SKM-1 (cell line): Measurements from ENCODE around the gene ITPR1.
A peak's percentile ranks its signal among the peaks of the same experiment; 100 is the strongest.

ENCODE experiments used
- DNase-seq: peaks from one replicate; lab custom pipeline; 2025; ENCODE audit not compliant: unreplicated experiment; lab: John Stamatoyannopoulos, UW

The ITPR1 gene

DNA sequence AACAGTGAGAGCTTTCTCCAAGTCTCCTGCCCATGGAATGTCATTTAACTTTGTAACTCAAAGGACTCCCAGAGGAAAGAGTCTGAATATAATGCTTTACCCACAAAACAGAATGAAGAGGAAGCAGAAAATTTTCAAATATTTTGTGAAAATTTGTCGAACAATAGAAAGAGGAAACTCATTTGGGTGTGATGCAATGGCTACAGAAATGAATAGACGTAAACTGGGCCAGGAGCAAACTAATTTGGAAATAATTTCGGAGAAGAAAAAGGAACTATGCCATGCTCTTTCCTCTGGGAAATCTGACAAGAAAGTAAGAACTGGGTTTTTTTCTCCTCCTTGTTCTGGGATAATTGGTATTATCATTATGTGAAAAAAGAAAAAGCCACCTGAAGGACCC, 14.9 kb upstream of the ITPR1 start:
- peak; percentile 63 for DNase-seq

GRCh38 chr3:4491855-4492207, 1.3 kb upstream of the ITPR1 start:
- DNase-seq, result no peak

DNA sequence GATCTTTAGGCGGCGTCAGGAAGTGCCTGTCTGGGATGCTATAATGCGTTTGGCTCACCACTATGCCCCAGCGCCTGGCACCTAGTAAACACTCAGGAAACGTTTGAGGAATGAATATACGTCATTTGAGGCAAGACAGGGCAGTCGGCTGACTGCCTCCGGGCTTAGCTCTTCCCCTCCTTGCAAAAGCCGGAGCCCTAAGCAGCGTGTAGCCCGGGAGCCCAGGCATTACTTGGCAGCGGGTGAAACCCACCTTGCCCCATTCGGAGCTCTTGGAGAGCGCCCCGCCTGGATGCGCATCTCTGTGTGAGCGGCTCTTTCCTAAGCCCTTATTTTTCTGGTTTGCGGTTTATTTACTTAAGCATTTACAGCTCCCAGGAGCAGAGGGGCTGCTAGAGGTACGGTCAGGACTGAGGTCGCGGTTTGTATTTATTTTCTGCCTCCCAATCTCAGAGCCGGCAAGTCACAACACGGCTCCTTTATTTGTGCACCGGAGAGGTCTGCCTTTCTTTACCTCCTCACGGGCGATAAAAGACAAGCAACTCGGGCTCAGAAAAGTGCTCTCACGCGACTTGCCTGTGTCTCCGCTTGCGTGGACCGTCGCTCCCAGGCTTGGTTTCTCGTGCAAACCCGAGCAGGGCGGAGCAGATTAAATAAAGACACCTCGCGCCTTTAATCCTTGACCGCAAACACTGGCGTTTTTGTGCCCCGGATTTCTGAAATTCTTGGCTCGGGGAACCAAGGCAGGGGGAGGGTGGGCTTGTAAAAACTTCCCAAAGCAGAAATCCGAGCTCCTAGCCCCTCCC, 737 bp upstream of the ITPR1 start:
- DNase-seq, result peak; percentile 47

DNA sequence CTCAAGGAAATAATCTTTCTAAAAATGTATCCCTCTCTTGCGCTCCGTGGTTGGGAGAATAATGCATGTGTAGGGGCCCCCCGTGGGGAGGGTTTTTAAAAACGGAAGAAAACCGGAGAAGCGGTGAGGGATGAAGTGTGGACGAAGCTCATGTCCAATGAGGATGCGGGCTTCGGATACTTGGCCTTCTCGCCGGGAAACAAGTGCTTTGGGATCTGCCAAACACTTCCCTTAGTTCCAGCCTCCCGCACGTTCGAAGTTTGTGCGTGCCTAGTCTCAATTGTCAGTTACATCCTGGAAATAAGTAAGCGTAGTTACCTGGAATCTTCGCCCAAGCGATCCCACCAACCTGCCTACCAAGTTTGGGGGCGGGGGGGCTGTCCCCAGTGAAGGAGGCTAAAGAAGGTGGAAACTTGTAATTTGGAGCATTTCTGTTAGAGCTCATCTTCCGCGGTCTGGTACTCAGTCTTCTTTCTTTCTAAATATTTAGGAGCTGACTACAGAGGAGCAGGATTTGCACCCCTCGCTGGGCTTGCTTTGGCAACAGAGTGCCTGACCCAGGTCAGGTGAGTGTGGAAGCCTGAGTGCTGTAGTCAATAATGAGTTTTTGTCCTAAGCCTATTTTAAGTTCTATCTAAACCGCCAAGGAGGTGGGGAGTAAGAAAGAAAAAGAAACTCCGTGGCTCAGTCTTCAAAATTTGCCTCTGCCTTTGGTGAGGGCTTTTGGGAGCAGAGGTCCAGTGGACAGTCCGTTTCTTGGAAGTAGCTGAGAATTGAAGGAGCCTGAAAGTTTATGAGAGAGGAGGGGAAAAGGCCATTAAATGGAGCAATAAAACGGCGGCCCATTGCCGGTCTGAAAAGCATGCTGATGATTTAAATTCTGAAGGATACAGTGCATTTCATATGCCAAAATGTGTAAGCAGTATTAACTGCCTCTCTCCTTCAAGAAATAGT, 1.1 kb downstream of the ITPR1 start:
- no peak for DNase-seq

DNA sequence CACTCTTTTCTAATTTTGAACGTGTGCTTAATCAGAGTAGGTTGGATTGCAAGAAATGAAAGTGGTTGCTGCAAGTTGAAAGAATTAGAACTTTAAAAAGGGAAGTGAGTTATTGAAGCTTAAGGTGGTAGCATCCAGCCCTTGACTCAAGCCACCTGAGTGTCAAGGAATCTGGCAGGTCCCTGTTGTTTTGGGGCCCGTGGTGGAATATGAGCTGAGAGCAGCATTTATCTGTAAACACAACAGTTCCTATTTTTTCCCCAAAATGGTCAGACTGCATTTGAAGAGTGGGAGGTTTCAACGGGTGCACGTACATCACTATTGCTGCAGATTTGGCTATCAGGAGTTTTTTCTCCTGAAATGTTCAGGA, 1.7 kb downstream of the ITPR1 start:
- no peak for DNase-seq

- DNase-seq, result no peak
Observed at GRCh38 chr3:4495294-4496086, 2.3 kb downstream of the ITPR1 start.

- no peak for DNase-seq
Observed at GRCh38 chr3:4496087-4496452, 2.9 kb downstream of the ITPR1 start.

DNA sequence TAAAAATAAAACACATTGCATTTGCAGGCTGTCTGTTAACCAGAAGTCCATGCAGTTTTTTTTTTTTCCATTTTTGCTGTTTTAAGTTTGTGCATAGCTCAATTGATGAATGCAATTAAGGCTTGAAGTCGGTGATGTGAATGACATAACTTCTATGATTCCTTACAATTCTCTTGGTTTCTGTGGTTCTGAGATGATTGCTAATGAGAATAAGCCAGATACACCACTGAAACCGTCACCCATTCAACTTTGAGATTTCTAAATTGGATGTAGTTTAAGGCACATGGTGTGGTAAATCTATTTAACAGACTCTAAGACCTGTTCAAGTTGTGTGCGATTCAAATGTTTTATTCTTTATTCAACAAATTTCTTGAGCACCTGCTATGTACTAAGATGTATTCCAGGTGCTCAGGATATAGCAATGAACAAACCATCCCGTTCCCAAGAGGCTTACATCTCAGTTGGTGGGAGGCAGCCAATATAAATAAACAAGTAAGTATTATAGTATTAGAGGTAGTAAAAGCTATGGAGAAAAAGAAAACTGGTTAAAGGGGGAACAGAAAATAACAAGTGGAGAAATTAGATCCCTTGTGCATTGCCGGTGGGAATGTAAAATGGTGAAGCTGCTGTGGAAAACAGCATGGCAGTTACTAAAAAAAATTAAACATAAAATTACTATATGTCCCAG, 4.0 kb downstream of the ITPR1 start:
- DNase-seq, result no peak

DNA sequence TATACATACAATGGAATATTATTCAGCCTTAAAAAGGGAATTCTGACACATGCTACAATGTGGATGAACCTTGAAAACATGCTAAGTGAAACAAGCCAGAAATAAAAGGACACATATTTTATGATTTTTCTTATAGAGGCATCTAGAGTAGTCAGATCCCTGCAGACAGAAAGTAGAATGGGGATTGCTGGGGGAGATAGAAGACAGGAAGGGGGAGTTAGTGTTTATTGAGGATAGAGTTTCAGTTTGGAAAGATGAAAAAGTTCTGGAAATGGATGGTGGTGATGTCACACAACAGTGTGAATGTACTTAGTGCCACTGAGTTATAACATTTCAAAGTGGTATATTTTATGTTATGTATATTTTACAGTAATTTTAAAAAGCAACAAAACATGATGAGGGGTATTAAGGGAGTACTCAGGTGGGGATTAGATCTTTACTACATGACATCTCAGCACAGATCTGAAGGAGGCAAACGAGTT, 4.7 kb downstream of the ITPR1 start:
- DNase-seq, result no peak

GRCh38 chr3:4498446-4498845, 5.3 kb downstream of the ITPR1 start:
- no peak for DNase-seq

GRCh38 chr3:4501437-4501836, 8.3 kb downstream of the ITPR1 start:
- no peak for DNase-seq

DNA sequence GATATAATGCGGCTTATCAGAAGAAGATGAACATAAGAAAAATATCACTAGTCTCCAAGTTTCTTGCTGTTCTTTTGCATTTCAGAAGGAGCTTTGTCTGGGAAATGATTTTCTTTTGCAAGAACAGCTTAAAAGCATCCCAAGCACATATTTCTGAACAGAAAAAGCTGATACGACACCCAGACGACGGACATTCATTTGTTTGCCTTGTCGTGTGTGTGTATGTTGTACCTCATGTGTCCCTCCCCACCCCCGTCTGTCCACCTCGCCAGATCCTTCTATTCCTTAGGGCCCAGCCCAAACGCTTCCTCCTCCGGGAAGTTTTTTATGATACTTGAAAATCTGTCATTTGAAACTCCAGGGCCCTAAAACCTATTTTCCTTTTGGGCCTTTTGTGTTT, 8.8 kb downstream of the ITPR1 start:
- DNase-seq, result no peak

GRCh38 chr3:4503050-4503449, 9.9 kb downstream of the ITPR1 start:
- no peak for DNase-seq

- peak; percentile 22 for DNase-seq
Observed at GRCh38 chr3:4504340-4505261, 11.5 kb downstream of the ITPR1 start.

DNA sequence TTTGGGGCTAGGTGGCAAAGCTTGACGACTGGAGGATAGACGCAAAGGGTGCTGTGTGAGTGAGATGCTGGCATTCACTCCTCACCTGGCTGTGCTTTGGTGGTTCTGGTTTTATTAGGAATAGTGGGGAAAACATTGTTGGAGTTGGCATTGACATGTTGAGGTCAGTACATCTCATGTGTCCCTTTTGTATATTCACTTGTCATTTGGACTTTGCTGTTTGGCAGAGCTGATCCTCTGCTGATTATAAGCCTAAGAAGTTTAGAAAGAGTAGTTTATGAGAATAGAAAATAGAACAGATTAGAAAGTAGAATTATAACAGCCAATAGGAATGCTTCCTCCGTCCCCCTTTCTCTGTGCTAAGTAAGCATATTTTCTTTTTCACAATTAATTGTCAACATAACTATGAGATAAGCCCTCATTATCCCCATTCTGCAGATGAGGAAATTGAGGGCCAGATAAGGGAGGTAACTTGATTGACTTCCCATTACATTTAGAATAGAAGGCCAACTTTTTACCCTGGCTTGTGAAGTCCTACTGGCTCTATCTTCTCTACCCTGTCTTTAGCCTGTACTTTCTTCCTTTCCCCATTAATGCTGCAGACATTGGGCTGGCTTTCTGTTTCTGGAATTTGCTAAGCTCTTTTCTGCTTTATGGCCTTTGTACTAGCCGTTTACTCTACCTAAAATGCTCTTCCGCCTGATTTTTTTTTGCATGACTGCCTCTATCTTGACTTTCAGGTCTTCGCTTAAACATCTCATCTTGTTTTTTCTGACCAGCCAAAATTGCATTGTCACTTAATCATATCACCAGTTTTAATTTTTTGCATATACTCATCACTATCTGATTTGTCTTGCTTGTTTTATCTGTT, 12.8 kb downstream of the ITPR1 start:
- no peak for DNase-seq

DNA sequence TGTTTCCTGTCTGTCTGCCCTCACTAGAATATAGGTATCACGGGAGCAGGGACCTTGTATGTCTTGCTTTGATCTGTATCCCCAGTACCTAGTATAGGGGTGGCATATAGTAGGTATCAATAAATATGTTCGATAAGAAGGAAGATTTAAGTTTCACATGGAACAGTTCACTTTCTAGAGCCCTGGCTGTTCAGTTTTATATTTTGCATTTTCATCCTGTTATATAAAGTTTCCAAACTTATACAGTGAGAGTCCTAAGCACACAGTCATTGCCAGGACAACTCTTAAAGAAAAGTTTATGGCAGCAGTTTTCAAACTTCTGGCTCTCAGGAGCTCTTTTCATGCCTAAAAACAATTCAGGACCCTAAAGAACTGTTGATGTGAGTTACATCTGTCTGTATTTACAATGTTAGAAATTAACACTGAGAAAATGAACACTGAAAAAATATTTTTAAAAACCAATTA, 13.4 kb downstream of the ITPR1 start:
- no peak for DNase-seq

GRCh38 chr3:4507024-4507596, 14.0 kb downstream of the ITPR1 start:
- no peak for DNase-seq
